HG03378 (cell line): ENCODE measurements around the gene MDN1.
"Not testable (repeated sequence)": the region's sequence is repeated elsewhere in the genome, so short reads cannot be mapped to it uniquely, and the experiment has no call there.

Experiments
- ATAC-seq: cut with Tn5 transposase; IDR thresholded peaks from one replicate; pipeline ENCODE4 v1.9.1; 2021; ENCODE audit warnings: mild to moderate bottlenecking, moderate library complexity; ENCODE audit not compliant: unreplicated experiment

Gene MDN1

GRCh38 chr6:89817481-89817880 is 2.1 kb downstream of the MDN1 start:
- no peak for ATAC-seq

GRCh38 chr6:89813422-89813821 is 6.2 kb downstream of the MDN1 start:
- not testable (repeated sequence) for ATAC-seq

GRCh38 chr6:89807581-89807980 is 12.0 kb downstream of the MDN1 start:
- ATAC-seq: no peak

GRCh38 chr6:89805814-89806371 is 13.7 kb downstream of the MDN1 start:
- no peak for ATAC-seq

GRCh38 chr6:89803271-89803670 is 16.3 kb downstream of the MDN1 start:
- no peak for ATAC-seq

- ATAC-seq: no peak
Observed at GRCh38 chr6:89799756-89800155, 19.8 kb downstream of the MDN1 start.

GRCh38 chr6:89799096-89799495 is 20.5 kb downstream of the MDN1 start:
- no peak for ATAC-seq

- no peak for ATAC-seq
Observed at GRCh38 chr6:89797317-89797716, 22.3 kb downstream of the MDN1 start.

- ATAC-seq: no peak
Observed at GRCh38 chr6:89794324-89794723, 25.3 kb downstream of the MDN1 start.

GRCh38 chr6:89793586-89793985 is 26.0 kb downstream of the MDN1 start:
- no peak for ATAC-seq

GRCh38 chr6:89792881-89793280 is 26.7 kb downstream of the MDN1 start:
- ATAC-seq: peak; percentile 84

- no peak for ATAC-seq
Observed at GRCh38 chr6:89790403-89790802, 29.2 kb downstream of the MDN1 start.

- no peak for ATAC-seq
Observed at GRCh38 chr6:89789980-89790379, 29.6 kb downstream of the MDN1 start.

GRCh38 chr6:89787660-89788328 is 31.8 kb downstream of the MDN1 start:
- ATAC-seq: no peak

- no peak for ATAC-seq
Observed at GRCh38 chr6:89786970-89787369, 32.6 kb downstream of the MDN1 start.

- ATAC-seq: no peak
Observed at GRCh38 chr6:89784838-89785237, 34.8 kb downstream of the MDN1 start.

GRCh38 chr6:89783293-89783692 is 36.3 kb downstream of the MDN1 start:
- not testable (repeated sequence) for ATAC-seq

GRCh38 chr6:89782222-89782621 is 37.4 kb downstream of the MDN1 start:
- no peak for ATAC-seq

GRCh38 chr6:89781070-89782034 is 38.2 kb downstream of the MDN1 start:
- no peak for ATAC-seq

GRCh38 chr6:89777455-89777854 is 42.1 kb downstream of the MDN1 start:
- ATAC-seq: no peak

GRCh38 chr6:89776583-89777233 is 42.9 kb downstream of the MDN1 start:
- ATAC-seq: no peak
